GM20000 (cell line): ENCODE measurements around the gene TMEM106B.
A peak's percentile ranks its signal among the peaks of the same experiment; 100 is the strongest.
"Not testable (repeated sequence)": the region's sequence is repeated elsewhere in the genome, so short reads cannot be mapped to it uniquely, and the experiment has no call there.

ENCODE experiments used
- DNase-seq: peaks from one replicate; pipeline ENCODE4 v3.0.0; 2012; ENCODE audit warnings: low spot score
- TF ChIP-seq, protein P1 (sequence below): IDR thresholded peaks from 2 replicates; pipeline ENCODE4 v1.5.1; 2012; ENCODE audit warnings: mild to moderate bottlenecking, control low read depth; ENCODE audit errors: extremely low read depth, missing control alignments

Gene TMEM106B

DNA sequence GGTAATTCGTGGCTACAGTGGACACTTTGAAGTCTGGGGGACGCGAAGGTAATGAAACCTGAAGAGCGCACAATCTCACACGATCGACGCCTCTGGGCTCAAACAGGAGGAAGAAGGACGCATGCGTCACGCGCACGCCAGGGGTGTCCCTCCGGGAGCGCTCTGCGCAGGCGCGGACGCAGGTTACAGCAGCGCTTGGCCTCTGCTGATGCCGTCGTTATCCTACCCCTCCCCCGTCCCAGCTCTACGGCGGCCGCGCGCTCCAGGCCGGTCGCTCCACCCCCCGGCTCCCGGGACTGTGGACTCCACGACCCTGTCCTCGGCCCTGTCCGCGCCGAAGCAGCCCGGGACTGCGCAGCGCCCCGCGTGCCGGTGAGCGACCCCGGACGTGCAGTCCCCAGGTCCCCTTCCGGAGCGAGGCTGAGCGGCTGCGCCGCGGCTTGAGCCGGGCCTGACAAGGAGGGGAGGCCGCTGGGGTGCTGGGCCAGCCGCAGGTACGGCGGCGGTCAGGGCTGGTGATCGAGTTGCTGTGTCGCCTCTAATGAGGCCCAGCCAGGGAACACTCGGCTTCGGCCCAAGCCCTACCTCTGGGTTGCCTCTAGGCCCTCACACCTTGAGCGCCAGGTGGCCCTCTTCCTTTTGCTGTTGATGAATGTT lies at the start of gene TMEM106B:
Gene TMEM106B (plus strand): TSS at position 241 of the 657 bp plus-strand sequence. CDS start 3,517 bp downstream, outside the sequence.
- DNase-seq: peak; percentile 93
- TF ChIP-seq, protein P1, sequence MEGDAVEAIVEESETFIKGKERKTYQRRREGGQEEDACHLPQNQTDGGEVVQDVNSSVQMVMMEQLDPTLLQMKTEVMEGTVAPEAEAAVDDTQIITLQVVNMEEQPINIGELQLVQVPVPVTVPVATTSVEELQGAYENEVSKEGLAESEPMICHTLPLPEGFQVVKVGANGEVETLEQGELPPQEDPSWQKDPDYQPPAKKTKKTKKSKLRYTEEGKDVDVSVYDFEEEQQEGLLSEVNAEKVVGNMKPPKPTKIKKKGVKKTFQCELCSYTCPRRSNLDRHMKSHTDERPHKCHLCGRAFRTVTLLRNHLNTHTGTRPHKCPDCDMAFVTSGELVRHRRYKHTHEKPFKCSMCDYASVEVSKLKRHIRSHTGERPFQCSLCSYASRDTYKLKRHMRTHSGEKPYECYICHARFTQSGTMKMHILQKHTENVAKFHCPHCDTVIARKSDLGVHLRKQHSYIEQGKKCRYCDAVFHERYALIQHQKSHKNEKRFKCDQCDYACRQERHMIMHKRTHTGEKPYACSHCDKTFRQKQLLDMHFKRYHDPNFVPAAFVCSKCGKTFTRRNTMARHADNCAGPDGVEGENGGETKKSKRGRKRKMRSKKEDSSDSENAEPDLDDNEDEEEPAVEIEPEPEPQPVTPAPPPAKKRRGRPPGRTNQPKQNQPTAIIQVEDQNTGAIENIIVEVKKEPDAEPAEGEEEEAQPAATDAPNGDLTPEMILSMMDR: no peak

DNA sequence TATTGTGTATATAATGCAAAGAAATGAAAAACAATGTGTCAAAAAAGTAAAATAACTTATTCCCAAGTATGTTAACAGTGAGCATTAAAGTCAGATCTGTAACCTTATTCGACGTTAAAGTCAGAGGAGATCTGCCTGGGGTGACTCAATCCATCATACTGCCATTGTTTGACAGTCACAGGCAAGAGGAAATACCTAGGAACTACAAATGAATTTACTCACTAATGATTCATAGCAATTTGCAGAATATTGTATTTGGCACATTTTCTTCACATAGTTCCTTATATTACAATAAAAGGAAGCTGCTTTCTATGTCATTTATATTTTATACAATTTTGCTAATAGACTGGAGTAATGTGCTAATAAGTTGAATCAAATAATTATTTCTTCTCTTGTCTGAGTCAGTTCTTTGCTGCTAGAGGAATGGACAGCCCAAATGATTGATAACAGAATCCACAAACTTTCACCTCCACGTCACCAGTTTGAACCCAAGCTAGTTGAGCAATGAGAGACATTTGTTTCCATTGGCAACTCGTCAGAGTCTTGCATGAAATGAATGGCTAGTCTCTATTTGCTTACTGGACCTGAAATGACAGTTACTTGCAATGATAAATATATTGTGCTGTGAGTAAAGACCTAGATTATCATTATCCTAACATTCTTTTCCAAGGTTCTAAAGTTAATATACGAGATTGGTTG lies 48.5 kb upstream of the TMEM106B start:
- DNase-seq: no peak
- TF ChIP-seq, protein P1: no peak

DNA sequence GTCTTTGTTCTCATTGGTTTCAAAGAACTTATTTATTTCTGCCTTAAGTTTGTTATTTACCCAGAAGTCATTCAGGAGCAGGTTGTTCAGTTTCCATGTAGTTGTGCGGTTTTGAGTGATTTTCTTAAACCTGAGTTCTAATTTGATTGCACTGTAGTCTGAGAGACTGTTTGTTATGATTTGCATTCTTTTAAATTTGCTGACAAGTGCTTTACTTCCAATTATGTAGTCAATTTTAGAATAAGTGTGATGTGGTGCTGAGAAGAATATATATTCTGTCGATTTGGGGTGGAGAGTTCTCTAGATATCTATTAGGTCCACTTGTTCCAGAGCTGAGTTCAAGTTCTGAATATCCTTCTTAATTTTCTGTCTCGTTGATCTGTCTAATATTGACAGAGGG lies 43.0 kb upstream of the TMEM106B start:
- not testable (repeated sequence) for DNase-seq

DNA sequence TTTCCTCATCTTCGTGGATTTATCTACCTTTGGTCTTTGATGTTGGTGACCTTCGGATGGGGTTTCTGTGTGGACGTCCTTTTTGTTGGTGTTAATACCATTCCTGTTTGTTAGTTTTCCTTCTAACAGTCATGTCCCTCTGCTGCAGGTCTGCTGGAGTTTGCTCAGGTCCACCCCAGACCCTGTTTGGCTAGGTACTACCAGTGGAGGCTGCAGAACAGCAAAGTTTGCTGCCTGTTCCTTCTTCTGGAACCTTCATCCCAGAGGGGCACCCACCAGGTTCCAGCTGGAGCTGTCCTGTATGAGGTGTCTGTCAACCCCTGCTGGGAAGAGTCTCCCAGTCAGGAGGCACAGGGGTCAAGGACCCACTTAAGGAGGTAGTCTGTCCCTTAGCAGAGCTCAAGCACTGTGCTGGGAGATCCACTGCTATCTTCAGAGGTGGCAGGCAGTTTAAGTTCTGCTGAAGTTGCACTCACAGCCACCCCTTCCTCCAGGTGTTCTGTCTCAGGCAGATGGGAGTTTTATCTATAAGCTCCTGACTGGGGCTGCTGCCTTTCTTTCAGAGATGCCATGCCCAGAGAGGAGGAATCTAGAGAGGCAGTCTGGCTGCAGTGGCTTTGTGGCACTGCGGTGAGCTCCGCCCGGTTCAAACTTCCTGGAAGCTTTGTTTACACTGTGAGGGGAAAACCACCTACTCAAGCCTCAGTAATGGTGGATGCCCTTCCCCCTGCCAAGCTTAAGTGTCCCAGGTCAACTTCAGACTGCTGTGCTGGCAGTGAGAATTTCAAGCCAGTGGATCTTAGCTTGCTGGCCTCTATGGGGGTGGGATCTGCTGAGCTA lies 40.9 kb upstream of the TMEM106B start:
- not testable (repeated sequence) for DNase-seq

DNA sequence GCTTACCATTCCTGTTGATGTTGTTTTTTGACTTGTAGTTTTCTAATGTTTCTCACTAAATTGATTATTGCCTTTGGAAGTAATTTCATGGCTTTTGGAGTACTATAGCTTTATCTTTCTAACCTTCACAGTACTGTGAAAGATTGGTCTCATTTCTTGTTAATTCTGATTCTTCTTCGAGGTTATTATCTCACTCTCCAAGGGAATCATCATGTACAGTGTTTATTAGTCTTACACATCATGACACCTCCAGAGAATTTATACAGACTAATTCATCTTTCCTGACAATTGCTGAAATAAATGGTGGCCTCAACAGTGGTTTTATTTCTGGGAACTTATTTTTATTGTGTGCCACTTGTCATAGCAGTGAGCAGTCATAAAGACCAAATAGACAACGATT lies 37.4 kb upstream of the TMEM106B start:
- TF ChIP-seq, protein P1: no peak
- no peak for DNase-seq

DNA sequence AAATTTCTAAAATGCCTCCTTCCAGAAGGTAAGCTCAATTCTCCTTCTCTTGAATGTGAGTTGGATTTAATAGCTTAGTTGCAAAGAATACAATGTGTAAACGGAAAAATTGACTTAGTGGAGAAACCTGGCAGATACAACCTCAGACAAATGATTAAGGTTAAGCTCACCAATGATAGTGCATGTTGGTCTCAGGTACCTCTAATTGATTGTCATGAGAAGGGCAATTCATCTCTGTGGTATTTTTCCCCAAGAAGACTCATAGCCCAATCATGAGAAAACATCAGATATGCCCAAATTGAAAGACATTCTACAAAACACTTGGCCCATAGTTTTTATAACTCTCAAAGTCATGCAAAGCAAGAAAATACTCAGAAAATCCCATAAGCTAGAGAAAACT lies 36.2 kb upstream of the TMEM106B start:
- TF ChIP-seq, protein P1: no peak
- no peak for DNase-seq

DNA sequence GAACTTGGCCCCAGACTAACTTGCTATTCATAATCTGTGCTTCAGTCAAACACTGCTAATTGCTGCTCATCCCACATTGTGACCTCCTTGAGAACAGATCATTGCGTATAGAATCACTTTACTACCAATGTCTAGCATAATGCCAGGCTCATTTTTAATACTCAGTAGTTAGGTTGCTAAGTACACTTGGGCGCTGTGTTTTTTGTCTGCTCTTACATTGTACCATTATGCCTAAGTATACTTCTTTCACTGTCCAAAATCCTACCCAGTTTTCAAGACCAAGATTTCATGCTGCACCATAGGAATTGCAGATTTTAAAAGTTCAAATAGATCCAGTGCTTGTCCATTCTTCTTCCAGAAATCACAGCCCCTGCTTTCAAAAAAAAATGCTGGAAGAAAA lies 32.8 kb upstream of the TMEM106B start:
- TF ChIP-seq, protein P1: no peak
- DNase-seq: no peak

DNA sequence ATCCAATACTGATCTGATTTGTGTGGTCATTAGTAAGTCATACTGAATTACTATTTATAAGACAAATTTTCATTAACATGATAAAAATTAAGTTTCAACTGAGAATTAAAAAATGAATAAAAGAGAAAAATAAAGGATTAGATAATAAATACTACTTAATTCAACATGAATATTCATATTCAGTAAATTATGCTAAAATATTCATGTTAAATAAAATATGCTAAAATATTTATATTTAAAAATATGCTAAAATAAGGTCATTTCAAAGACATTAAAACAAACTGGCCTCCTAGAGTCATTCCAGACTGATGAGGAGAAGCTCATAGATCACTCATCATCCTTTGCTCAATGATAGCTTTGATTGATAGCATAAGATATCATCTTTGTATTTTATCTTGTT lies 16.7 kb upstream of the TMEM106B start:
- TF ChIP-seq, protein P1: no peak
- no peak for DNase-seq
